Heart left ventricle (tissue), 13 donors: ENCODE data around the gene DSCAML1.

Experiments used
- POLR2A ChIP-seq, 2 donors: fragments of 450-650 bp; IDR thresholded peaks; one replicate each; pipeline ENCODE4 v1.6.1; 2017; ENCODE audit warnings: antibody characterized with exemption in 2 of 2, mild to moderate bottlenecking in 2 of 2, moderate library complexity in 2 of 2
- TF ChIP-seq, protein P1 (sequence below), 12 donors: fragments of 200-600 bp; sonication (generic) in 4 of 12; IDR thresholded peaks; one replicate each; pipeline versions ENCODE4 v1.5.0 to v1.8.0; 2018 to 2022; ENCODE audit warnings: antibody characterized with exemption in 12 of 12, mild to moderate bottlenecking in 5 of 12
- donor health status: ischemic (EF 13 %, LVEDD 7.1; RV severe dilation, severe dysfunction).
- donor health status: DM: no; HTN: yes; CAD: no.
- donor health status: DM: no; HTN: no; CAD: no.
- donor health status: ischemic (EF 25% LVEDD 6.9; RV normal size, moderate dysfunction).
- donor health status: ischemic (EF 25% LVEDD 5.7; RV mildly dilated, moderate dysfunction).
- donor health status: ischemic (EF 35%, LVEDD 5.7; RV mildly dilated, moderate dysfunction).
- donor health status: nonischemic (EF 11% LVEDD 7.7; RV severe dilation, severe dysfunction).
- donor health status: DM: yes; HTN: yes; CAD: no.
- donor health status: PGD.
- donor health status: ischemic (EF 29% LVEDD 5.4; RV normal size, mild dysfunction).
- donor health status: nonischemic (EF 23%, LVEDD 6.1; RV moderate dilation, normal function).

DNA sequence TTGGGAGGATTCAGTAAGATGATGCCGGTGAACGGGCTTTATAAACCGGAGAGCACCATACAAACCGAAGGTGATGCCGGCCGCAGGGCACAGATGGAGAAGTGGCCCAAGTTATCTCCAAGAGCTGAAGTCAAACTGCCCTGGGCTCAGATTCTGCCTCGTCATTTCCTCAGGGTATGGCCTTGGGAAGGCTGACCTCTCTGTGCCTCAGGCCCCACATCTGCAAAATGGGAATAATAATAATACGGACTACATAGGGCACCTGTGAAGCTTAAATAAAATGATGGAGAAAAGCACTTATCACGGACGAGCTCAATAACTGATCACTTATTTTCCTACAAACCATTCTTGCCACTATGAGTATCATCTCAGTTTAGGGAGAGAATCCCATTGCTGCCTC is 29.9 kb downstream of the DSCAML1 start:
- TF ChIP-seq, protein P1, sequence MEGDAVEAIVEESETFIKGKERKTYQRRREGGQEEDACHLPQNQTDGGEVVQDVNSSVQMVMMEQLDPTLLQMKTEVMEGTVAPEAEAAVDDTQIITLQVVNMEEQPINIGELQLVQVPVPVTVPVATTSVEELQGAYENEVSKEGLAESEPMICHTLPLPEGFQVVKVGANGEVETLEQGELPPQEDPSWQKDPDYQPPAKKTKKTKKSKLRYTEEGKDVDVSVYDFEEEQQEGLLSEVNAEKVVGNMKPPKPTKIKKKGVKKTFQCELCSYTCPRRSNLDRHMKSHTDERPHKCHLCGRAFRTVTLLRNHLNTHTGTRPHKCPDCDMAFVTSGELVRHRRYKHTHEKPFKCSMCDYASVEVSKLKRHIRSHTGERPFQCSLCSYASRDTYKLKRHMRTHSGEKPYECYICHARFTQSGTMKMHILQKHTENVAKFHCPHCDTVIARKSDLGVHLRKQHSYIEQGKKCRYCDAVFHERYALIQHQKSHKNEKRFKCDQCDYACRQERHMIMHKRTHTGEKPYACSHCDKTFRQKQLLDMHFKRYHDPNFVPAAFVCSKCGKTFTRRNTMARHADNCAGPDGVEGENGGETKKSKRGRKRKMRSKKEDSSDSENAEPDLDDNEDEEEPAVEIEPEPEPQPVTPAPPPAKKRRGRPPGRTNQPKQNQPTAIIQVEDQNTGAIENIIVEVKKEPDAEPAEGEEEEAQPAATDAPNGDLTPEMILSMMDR (IDR thresholded peaks at IDR 0.05): no peak
- TF ChIP-seq POLR2A (IDR thresholded peaks at IDR 0.05): no peak
